ENCODE results near the gene TOX2.

- TF ChIP-seq CTCF (IDR thresholded peaks at IDR 0.05 in 8 of 11, conservative IDR thresholded peaks at IDR 0.05 in 3 of 11) (no peak), POLR2A (IDR thresholded peaks at IDR 0.05) (no peak)
These were observed 2.7 kb downstream of the TOX2 start for GRCh38 chr20:43917380-43917779.
